OCI-LY7 (cell line): ENCODE results near the gene SPATA24. TPM values are rescaled to one million over a fixed set of nuclear protein-coding genes. Genes with fewer than 3 reads are reported as not detected.

Source experiments
- BruUV-seq: library from RNA; stranded (reverse); fragments of 400-500 nt; replicated peaks from 2 replicates; lab custom pipeline; 2021; lab: Mats Ljungman, UMichigan
- CTCF ChIA-PET: fragments of 300-600 bp; sonication (Branson Sonifier 250); formaldehyde crosslinking; loops from one replicate; lab custom pipeline; 2022; ENCODE audit warnings: antibody characterized with exemption; ENCODE audit not compliant: unreplicated experiment; lab: Charles Lee
- POLR2A ChIA-PET: fragments of 300-600 bp; sonication (Branson Sonifier 250); formaldehyde crosslinking; loops from one replicate; lab custom pipeline; 2022; ENCODE audit warnings: antibody characterized with exemption; lab: Charles Lee
- DNase-seq: peaks from one replicate; pipeline ENCODE4 v3.0.0-alpha.2; 2015; ENCODE audit warnings: low spot score
- H2AFZ ChIP-seq: fragments of 200-600 bp; sonication (generic), shearing (Covaris generic); 2 replicates; pipeline ENCODE4 v1.6.1; 2014; ENCODE audit warnings: mild to moderate bottlenecking, antibody characterized with exemption, low read length, moderate library complexity
- H3K27ac ChIP-seq: fragments of 200-600 bp; sonication (generic); 2 replicates; pipeline ENCODE4 v1.5.1; 2014; ENCODE audit warnings: mixed run types, low read depth, mild to moderate bottlenecking, moderate library complexity, low read length, inconsistent platforms; ENCODE audit not compliant: poor library complexity, severe bottlenecking
- H3K36me3 ChIP-seq: fragments of 200-600 bp; sonication (generic); 2 replicates; pipeline ENCODE4 v1.6.1; 2014; ENCODE audit warnings: mild to moderate bottlenecking, antibody characterized with exemption, low read length, moderate library complexity, mixed read lengths; ENCODE audit not compliant: insufficient read depth
- H3K4me1 ChIP-seq: fragments of 200-600 bp; sonication (generic); 2 replicates; pipeline ENCODE4 v1.5.1; 2014; ENCODE audit warnings: mild to moderate bottlenecking, low read length; ENCODE audit not compliant: insufficient read depth, poor library complexity, severe bottlenecking
- H3K4me2 ChIP-seq: fragments of 200-600 bp; sonication (generic); 2 replicates; pipeline ENCODE4 v1.6.1; 2014; ENCODE audit warnings: mild to moderate bottlenecking, low read length
- H3K4me3 ChIP-seq: fragments of 200-600 bp; sonication (generic); 2 replicates; pipeline ENCODE4 v1.5.1; 2014; ENCODE audit warnings: mild to moderate bottlenecking, low read depth, low read length; ENCODE audit not compliant: poor library complexity, severe bottlenecking
- H3K79me2 ChIP-seq: fragments of 200-600 bp; sonication (generic); 2 replicates; pipeline ENCODE4 v1.6.1; 2016; ENCODE audit warnings: low read depth, mild to moderate bottlenecking, low read length, moderate library complexity, mixed read lengths; ENCODE audit not compliant: insufficient read depth
- H3K9me2 ChIP-seq: fragments of 200-600 bp; sonication (generic); 2 replicates; pipeline ENCODE4 v1.6.1; 2016; ENCODE audit warnings: mild to moderate bottlenecking, low read length, mixed read lengths; ENCODE audit not compliant: insufficient read depth
- H3K9me3 ChIP-seq: fragments of 200-600 bp; sonication (generic); 2 replicates; pipeline ENCODE4 v1.6.1; 2014; ENCODE audit warnings: mild to moderate bottlenecking, mixed run types, low read length, mixed read lengths
- H4K20me1 ChIP-seq: fragments of 200-600 bp; sonication (generic); 2 replicates; pipeline ENCODE4 v1.6.1; 2014; ENCODE audit warnings: mild to moderate bottlenecking, antibody characterized with exemption, low read length, moderate library complexity, mixed read lengths; ENCODE audit not compliant: insufficient read depth
- CTCF ChIP-seq: fragments of 200-600 bp; sonication (generic); conservative IDR thresholded peaks from 2 replicates; pipeline ENCODE4 v1.5.1; 2014; ENCODE audit warnings: mild to moderate bottlenecking, antibody characterized with exemption, low read length, moderate library complexity, mixed read lengths
- EZH2phosphoT487 ChIP-seq: fragments of 200-600 bp; sonication (generic); IDR thresholded peaks from 2 replicates; pipeline ENCODE4 v1.6.1; 2018; ENCODE audit warnings: low read depth, borderline replicate concordance, mild to moderate bottlenecking, mixed run types, antibody characterized with exemption, low read length, moderate library complexity, mixed read lengths
- intact Hi-C: fragments of 100-400 bp; cut with micrococcal nuclease; formaldehyde crosslinking; loops from one replicate; pipeline ENCODE4 v1.10.0; 2022; ENCODE audit not compliant: unreplicated experiment
- total RNA-seq, 2 experiments: library from RNA; depleted of rRNA in 1 of 2; stranded (reverse); fragments of >200 nt in 1 of 2; shearing (Covaris generic) in 1 of 2; gene quantifications; 2 replicates each; pipeline ENCODE4 v1.2.3, GENCODE V29; 2014 to 2022

Gene SPATA24
- total RNA-seq, 2 experiments from 2014 or later: 9.4 to 12.0 TPM

- peak within 1 kb of the TSS; percentile 79 for H3K4me3 ChIP-seq
- H3K4me1 ChIP-seq: peaks cover 68% of the 10 kb centered on the region
- peaks cover 75% of the 10 kb centered on the region for H3K79me2 ChIP-seq
Measured at GRCh38 chr5:139389701-139390638, 13.9 kb downstream of the SPATA24 start, which contains the start of gene MZB1. MZB1 (minus strand) TSS chr5:139389913; CDS start chr5:139389856, 57 bp downstream.

GRCh38 chr5:139388198-139388821 is 15.6 kb downstream of the SPATA24 start:
- Histone ChIP-seq H2AFZ (no peak overlapping the region), H3K4me1 (peaks cover 68% of the 10 kb centered on the region), H3K9me3 (no peaks in the 10 kb centered on the region), H3K36me3 (peaks cover 56% of the 10 kb centered on the region), H3K4me3 (peak overlapping the region; percentile 79), H3K4me2 (peak overlapping the region; percentile 99), H3K9me2 (no peaks in the 10 kb centered on the region), H4K20me1 (peaks cover 7% of the 10 kb centered on the region; the same call in 1 of the 2 replicates), H3K79me2 (peaks cover 66% of the 10 kb centered on the region), H3K27ac (peak overlapping the region; percentile 90)
- TF ChIP-seq EZH2phosphoT487 (no peak), CTCF (no peak)
- CTCF ChIA-PET: no interaction called here
- intact Hi-C loops: no loop called here
- no TSS peak for BruUV-seq
- peak; percentile 96 for DNase-seq
- POLR2A ChIA-PET: interaction anchor here (0.6 to 1.8 kb wide), 6 partner anchors 16 to 884 kb away, joined by 3 to 6 read pairs (median 3); partner anchors contain the start of gene MATR3

More at GRCh38 chr5:139389701-139390638, 13.9 kb downstream of the SPATA24 start, which contains the start of gene MZB1:
- Histone ChIP-seq H3K9me2 (no peaks in the 10 kb centered on the region), H3K27ac (peak within 1 kb of the TSS; percentile 90), H4K20me1 (peaks cover 7% of the 10 kb centered on the region; the same call in 1 of the 2 replicates), H3K9me3 (no peaks in the 10 kb centered on the region), H3K36me3 (peaks cover 55% of the 10 kb centered on the region), H3K4me2 (peak within 1 kb of the TSS; percentile 99), H2AFZ (no peak within 1 kb of the TSS)
- intact Hi-C loops: loop anchor here (1.0 to 5.0 kb wide), 3 partner anchors 48 to 813 kb away; partner anchors contain the start of gene HSPA9
- TF ChIP-seq CTCF (no peak), EZH2phosphoT487 (no peak)
- CTCF ChIA-PET: interaction anchor here (0.6 to 2.2 kb wide), 4 partner anchors 13 to 255 kb away, joined by 3 to 12 read pairs (median 4); partner anchors contain the start of gene SPATA24
- peak; percentile 95 for DNase-seq
- POLR2A ChIA-PET: interaction anchor here (0.9 to 1.4 kb wide), 3 partner anchors 8 to 48 kb away, joined by 3 to 5 read pairs (median 4); no protein-coding TSS in a partner anchor
- no TSS peak for BruUV-seq
